ENCODE results near the gene ATP5F1E.
A peak's percentile ranks its signal among the peaks of the same experiment; 100 is the strongest.

The ATP5F1E gene

DNA sequence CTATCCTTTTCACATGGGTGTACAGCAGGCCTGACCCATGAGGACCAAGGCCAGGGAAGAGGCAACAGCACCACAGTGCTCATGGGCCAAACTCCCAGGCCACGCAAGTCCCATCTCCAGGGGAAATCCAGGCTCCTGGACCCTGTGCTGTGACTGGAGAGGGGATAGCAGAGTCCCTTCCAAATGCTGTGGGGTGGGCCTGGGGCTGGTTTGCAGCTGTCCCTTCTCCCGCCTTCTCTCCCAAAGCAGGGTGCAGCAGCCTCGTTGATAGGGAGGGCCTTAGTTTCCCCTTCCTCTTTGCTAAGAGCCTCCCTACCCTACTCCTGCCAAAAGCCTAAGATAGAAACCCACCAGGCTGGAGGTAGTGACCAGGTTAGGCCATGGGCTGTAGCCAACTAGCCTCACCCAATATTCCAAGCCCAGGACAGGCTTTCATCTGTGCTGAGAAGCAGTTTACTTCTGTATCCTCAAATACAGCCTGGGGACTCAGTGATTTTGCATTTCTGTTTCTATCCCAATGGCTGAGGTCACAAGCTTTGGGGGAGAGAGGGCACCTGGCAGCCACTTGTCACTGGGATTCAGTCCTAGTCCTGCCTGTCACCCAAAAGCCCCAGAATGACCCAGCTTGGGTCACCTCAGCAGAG is 26.5 kb downstream of the ATP5F1E start:
- no peak for DNase-seq (ENCODE audit: low read depth in 2 of 2)

DNA sequence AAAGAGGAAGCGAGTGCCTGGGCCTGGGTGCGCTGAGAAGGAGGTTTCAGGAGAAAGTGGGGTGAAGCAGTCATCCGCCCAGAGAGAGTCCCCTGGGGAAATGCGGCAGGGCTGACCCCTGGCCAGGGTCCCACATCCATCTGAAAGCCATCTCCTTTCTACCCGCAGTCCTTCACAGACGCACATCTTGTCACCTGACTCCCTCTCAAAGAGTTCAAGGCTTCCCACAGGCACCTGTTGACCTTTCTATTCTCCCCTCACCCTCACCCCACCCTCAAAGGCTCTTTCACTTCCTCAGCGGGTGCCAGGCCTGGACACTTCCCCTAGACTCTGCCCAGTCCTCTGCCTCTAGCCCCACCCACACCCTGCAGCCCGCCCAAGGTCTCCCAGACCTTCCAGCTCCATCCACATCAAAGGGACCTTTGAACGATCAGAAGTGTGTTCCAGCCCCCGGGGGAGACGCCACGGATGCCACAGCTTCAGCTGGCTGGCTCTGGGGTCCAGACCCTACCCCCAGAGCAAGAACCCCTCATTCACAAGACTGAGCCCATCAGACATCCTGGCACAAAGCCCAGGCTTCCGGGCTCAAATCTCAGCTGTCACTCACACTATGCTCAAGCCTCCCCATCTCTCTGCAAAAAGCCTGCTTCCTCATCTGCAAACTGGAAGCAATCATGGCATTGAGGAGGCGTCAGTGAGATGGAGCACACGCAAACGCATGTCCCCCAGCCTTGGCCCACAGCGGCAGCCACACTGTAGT is 27.2 kb downstream of the ATP5F1E start:
- DNase-seq (ENCODE audit: low read depth in 2 of 2): peak in 1 of 2 donors; percentile 29

GRCh38 chr20:59004493-59004762 is 27.7 kb downstream of the ATP5F1E start:
- peak in 1 of 2 donors; percentile 38 for DNase-seq (ENCODE audit: low read depth in 2 of 2)

- no peak for DNase-seq (ENCODE audit: low read depth in 2 of 2)
Observed at GRCh38 chr20:59003836-59004492, 28.2 kb downstream of the ATP5F1E start.

DNA sequence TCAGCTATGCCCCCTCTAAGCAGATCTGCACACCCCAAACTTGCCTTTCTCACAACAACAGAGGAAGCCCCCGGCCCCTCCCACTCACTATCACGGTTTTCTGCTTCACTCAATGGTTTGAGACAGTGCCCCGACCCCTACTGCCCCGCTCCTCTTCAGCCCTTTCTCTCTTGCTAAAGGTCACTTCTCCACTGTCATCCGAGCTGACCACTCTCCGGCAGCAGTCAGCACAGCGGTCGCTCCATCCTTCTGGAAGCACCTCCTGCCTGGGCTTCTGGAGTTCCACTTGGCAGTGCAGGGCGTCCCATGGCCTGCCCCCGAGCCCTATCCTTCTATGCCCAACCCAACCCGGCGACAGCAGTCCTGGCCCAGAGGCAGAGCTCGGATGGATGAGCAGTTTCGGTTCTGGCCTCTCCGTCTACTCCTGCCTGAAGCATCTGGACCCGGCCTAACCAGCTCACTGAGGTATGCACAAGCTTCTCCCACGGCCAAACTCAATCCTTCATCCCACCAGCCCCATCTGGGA is 29.2 kb downstream of the ATP5F1E start:
- DNase-seq (ENCODE audit: low read depth in 2 of 2): no peak

DNA sequence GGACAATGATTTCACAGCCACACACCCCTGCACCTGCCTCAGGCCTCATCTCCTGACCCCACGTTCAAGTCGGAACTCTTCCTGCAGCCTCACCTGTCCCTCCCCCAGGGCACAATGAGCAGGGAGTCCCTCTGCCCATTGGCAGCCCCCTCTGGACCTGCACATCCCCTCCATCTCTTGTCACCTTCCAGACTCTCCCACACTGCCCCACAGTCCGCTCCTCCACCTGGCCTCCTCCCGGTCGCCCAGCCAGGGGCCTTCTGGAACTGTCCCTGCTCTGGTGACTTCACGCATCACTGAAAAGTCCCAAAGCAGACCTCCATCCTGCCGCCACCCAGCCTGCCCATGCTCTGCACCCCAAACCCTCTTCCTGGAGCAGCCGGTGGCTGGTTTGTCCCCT is 29.7 kb downstream of the ATP5F1E start:
- no peak for DNase-seq (ENCODE audit: low read depth in 2 of 2)

DNA sequence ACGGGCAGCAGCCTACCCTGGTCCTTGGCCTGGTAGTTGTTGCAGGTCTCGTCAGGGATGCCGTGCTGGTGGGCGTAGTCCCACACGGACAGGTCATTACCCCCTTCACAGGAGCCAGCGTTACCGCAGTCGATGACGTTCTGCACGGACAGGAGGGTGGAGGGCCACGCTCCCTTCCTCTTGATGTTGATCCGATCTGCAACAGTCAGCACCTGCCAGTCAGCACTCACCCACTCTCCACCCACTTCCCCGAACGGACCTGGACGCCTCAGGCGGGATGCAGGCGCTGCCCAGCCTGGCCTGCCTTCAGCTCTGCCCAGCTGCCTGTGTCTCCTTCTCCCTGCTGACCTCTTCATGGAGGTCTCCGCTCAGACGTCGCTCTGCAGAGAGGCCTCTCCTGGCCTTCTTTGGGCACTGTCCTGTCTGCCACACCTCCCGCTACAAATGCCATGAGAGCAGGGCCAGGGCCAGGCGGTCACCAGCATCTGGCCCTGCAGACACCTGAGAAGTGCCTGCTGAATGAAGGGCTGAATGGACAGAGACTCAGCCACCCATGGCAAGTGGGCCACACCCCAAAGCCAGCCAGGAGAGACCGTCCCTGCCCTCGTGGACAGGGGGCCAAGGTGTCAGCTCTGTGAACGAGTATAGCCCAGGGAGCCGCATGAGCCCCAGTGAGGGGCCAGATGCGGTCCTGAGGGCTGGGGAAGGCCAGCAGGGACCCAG is 30.5 kb downstream of the ATP5F1E start:
- DNase-seq (ENCODE audit: low read depth in 2 of 2): no peak

- DNase-seq (ENCODE audit: low read depth in 2 of 2): no peak
Observed at GRCh38 chr20:59001068-59001448, 31.1 kb downstream of the ATP5F1E start.

GRCh38 chr20:59000326-59000725 is 31.8 kb downstream of the ATP5F1E start:
- DNase-seq (ENCODE audit: low read depth in 2 of 2): no peak

DNA sequence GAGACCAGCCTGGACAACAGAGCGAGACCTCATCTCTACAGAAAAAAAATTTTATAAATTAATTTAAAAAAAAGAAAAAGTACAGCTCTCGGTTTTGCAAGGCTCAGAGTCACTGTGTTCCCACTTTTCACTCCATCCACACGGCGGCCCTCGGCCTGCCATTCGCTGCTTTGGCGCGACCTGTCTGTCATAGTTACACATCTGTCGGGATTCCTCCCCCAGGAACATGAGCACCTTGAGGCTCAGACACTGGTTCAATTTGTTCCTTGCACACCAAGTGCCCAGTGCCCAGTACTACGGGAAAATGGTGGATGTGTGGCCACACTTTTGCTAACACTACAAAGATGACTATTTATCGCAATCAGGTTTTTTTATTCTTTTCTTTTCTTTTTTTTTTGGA is 33.5 kb downstream of the ATP5F1E start:
- DNase-seq (ENCODE audit: low read depth in 2 of 2): no peak

DNA sequence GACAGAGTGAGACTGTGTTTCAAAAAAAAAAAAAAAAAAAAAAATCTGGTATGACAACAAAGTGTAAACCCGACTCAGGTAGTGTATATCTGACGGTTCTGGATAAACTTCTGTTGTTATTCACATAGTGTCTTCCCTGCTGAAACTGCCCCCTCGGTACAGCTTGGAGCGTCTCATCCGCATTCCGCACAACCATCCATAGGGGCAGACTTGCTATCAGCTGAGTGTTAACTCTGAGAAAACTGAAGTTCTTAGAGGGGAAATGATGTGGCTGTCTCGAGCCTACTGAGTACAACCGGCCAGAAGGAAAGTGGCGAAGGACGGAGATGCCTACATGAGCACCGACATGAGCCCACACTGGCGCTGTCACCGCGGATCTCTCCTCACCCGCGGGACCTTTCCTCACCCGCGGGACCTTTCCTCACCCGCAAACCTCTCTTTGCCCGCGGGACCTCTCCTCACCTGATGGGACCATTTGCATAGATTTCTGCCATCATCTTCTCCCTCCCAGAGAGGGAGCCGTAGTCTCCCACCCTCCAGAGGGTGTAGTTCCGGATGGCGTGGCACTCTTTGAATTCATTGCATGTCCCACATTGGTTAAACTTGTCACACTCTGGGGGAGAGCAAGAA is 34.9 kb downstream of the ATP5F1E start:
- DNase-seq (ENCODE audit: low read depth in 2 of 2): no peak

DNA sequence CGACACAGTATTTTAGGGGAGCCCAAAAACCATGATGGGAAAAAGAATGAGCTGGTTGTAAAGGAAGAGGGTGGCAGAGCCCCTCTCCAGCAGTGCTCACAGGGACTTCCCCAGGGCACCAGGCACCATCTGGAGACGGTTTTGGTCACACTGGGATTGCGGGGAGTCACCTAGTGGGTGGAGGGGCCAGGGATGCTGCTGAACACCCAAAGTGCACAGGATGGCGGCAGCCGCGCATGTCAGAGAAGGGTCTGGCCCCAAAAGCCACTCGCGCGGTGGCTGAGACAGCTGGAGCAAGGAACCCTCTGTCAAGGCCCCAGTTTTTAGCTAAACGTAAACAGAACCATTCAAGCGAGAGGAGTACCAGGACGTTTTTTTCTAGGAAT is 35.9 kb downstream of the ATP5F1E start:
- DNase-seq (ENCODE audit: low read depth in 2 of 2): no peak

DNA sequence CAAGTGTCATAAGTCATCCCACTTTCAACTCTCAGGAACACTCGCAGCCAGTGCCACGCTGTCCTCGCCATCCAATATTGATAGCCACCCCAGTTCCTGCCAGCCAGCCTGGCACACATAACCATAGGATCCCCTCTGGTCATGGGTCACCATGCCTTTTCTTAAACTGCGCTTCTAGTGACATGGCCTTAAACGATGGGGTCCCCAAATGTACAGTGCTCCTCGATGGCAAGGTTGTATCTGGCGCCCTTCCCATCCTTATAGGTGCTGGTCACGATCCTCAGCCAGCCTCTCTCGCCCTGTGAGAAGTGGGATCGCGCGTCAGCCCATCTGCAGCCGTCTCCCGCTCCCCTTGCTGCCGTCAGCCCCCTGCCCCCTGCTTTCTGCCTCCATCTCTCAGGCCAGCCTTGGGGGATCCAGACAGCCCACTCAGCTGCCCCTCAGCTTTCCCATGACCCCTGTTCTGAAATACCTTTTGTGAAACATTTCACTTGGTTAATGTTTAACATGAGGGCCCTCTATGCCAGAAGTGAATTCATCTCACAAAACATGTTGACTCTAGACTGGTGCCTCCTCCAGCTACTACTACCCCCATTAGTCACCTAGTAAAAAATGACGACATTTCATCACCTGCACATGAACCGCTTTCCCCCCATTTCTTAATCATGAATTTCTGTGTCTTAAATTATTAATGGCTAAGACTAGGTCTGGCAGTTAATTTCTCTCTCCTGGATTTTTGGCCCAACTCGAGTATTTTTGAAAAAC is 36.5 kb downstream of the ATP5F1E start:
- no peak for DNase-seq (ENCODE audit: low read depth in 2 of 2)

- DNase-seq (ENCODE audit: low read depth in 2 of 2): no peak
Observed at GRCh38 chr20:58994390-58995159, 37.6 kb downstream of the ATP5F1E start.

DNA sequence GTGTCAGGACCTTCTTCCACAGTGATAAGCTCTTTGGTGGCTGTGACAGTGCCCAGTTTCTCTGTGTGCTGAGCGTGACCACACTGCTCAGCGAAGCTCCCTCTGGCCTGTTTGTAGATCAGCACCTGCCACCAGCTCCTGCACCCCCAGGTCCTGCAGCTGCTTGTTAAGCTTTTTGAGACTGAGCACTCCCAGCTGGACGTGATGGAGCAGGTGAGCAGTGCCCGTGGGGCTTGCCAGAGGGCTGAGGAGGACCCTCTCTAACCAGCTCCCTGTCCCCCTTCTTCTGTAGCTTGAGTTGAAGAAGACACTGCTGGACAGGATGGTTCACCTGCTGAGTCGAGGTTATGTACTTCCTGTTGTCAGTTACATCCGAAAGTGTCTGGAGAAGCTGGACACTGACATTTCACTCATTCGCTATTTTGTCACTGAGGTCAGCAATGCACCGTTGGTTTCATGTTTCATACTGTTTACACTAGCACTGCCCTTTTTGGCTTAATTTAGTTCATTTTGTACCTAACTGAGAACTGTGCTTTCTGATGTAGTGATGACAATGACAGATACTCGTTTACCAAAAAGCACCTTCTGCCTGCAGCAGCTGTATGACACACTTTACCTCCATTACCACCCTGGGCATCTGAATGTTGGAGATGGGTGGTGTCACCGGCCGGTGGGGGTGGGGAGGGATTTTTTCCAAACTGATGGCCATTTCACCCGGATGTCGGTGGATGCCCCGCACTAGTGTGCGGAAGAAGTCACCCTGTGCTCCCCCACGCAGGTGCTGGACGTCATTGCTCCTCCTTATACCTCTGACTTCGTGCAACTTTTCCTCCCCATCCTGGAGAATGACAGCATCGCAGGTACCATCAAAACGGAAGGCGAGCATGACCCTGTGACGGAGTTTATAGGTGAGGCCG is 38.5 kb downstream of the ATP5F1E start:
- DNase-seq (ENCODE audit: low read depth in 2 of 2): no peak

DNA sequence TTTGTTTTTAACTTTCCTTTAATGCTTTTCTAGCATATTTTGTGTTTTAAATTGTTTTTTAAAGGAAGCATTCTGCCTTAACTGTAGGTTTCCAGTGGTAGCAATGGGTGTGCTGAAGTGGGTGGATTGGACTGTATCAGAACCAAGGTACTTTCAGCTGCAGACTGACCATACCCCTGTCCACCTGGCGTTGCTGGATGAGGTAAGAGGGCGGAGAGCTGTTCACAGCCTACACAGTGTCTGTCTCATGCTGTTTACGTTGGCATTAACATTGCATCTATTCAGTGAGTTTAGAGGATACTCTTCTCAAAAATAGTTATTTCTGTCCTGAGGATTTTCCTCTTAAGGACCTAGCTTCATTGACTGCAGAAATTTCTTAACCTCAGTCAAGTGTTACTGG is 39.2 kb downstream of the ATP5F1E start:
- no peak for DNase-seq (ENCODE audit: low read depth in 2 of 2)

GRCh38 chr20:58991715-58992114 is 40.4 kb downstream of the ATP5F1E start:
- DNase-seq (ENCODE audit: low read depth in 2 of 2): no peak

DNA sequence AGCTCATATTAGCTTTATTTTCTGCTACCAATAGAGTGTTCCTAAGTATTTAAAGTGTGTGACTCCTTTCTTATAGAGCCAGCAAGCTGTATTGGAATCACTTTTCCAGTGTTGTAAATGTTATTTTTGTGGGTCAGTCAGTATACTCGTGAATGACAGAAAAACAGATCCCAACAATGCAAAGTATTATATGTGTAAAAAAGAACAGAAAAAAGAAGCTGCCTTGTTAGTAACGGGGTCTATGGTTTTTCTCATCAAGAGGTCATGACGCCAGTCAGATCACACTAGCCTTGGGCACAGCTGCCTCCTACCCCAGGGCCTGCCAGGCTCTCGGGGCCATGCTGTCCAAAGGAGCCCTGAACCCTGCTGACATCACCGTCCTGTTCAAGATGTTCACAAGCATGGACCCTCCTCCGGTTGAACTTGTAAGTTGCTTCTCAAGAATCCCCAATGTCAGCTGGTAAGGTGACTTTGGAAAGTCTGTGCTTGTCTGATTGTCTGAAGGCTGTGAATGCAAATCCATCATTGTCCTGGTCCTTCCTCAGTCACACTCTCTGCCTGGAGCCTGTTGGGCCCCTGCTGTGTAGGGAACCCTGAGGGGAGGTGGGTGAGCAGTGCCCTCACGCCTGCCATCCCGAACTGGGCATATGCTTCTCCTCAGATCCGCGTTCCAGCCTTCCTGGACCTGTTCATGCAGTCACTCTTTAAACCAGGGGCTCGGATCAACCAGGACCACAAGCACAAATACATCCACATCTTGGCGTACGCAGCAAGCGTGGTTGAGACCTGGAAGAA is 41.3 kb downstream of the ATP5F1E start:
- DNase-seq (ENCODE audit: low read depth in 2 of 2): no peak

DNA sequence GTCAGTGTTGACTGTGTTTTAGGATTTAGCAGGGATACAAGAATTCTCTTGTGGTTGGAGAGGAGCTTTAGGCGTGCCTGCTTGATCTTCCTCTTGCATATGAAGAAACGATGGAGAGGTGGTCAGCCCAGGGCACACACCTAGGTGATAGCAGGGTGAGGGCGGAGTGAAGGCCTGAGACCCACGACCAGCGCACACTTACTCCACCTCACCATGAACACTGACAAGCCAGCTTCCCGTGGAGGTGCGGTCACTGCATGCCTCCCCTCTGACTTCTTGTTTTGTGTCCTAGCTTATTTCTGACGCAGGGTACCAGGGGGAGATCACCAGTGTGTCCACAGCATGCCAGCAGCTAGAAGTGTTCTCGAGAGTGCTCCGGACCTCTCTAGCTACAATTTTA is 42.9 kb downstream of the ATP5F1E start:
- DNase-seq (ENCODE audit: low read depth in 2 of 2): no peak
